MM.1S (cell line): ENCODE data around the gene UXS1.

Source experiments
- EZH2 ChIP-seq: fragments of 300-600 bp; sonication (generic); optimal IDR thresholded peaks from 2 replicates; pipeline ENCODE3; 2017; ENCODE audit warnings: low read depth, mild to moderate bottlenecking, antibody characterized with exemption, low read length, mixed read lengths
- TF ChIP-seq, protein P1 (sequence below): fragments of 300-600 bp; sonication (generic); IDR thresholded peaks from 2 replicates; pipeline ENCODE4 v1.5.1; 2016; ENCODE audit warnings: antibody characterized with exemption, low read length, mixed read lengths

DNA sequence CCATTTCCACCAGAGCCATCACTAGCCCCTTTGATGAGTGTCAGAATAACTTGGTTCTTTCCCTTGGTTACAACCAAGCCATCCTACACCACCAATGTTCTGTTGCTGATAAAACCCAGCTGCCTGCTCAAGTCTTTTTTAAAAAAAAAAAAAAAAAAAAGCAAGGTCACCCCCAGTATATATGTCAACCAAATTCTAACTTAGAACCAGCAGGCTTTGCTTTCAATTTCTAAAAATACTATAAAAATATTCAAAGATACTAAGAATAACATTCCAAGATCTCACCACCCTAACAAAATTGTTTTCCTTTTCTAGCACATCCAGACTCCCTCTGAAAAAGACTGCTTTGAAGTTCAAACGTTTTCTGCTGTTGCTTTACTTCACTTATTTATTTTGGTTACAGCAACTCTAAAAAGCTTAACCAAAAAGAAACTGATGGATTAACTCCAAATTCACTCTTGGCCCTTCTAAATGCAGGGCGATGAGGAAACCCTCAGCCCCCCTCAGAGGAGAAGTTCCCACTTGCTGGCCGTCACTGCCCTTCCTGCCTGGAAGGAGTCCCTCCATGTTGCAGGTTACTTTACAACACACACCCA lies 10.9 kb downstream of the UXS1 start:
- TF ChIP-seq, protein P1, sequence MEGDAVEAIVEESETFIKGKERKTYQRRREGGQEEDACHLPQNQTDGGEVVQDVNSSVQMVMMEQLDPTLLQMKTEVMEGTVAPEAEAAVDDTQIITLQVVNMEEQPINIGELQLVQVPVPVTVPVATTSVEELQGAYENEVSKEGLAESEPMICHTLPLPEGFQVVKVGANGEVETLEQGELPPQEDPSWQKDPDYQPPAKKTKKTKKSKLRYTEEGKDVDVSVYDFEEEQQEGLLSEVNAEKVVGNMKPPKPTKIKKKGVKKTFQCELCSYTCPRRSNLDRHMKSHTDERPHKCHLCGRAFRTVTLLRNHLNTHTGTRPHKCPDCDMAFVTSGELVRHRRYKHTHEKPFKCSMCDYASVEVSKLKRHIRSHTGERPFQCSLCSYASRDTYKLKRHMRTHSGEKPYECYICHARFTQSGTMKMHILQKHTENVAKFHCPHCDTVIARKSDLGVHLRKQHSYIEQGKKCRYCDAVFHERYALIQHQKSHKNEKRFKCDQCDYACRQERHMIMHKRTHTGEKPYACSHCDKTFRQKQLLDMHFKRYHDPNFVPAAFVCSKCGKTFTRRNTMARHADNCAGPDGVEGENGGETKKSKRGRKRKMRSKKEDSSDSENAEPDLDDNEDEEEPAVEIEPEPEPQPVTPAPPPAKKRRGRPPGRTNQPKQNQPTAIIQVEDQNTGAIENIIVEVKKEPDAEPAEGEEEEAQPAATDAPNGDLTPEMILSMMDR: no peak
- no peak for TF ChIP-seq EZH2
